ENCODE data around the gene ALG3. TPM values are rescaled to one million over a fixed set of nuclear protein-coding genes. Genes with fewer than 3 reads are reported as not detected.

The ALG3 gene
- total and polyA plus RNA-seq, 2 of the 4 experiments (the other 2 are of a cell fraction) = 19.5 to 52.6 TPM

GRCh38 chr3:184236636-184237035 is 12.1 kb downstream of the ALG3 start:
- no peak for DNase-seq
- intact Hi-C loops (cut with micrococcal nuclease) = no loop called here
- TF ChIP-seq FOS (IDR thresholded peaks at IDR 0.05; ENCODE audit: low read depth, low read length) = no peak

More at GRCh38 chr3:184236636-184237035, 12.1 kb downstream of the ALG3 start:
- no peak overlapping the region for H2BK5ac ChIP-seq (ENCODE audit: low read depth, low read length, poor library complexity, severe bottlenecking)
- H3K9me3 ChIP-seq (ENCODE audit: control insufficient read depth, insufficient read depth, low read length) = no peaks in the 10 kb centered on the region
- no peaks in the 10 kb centered on the region for H3K36me3 ChIP-seq (ENCODE audit: control insufficient read depth, insufficient read depth, low read length)
- no TSS peak for BruUV-seq (replicated peaks)
- no peak overlapping the region for H3K9ac ChIP-seq (ENCODE audit: low read depth, low read length)
- peak overlapping the region; percentile 9 for H2AFZ ChIP-seq (replicated peaks; ENCODE audit: low read length, poor library complexity)
- no peak overlapping the region for H2AK9ac ChIP-seq (replicated peaks; ENCODE audit: low read depth, low read length, poor library complexity)
- H3K14ac ChIP-seq (replicated peaks; ENCODE audit: low read depth, low read length) = no peak overlapping the region
- no peak overlapping the region for H3K27ac ChIP-seq (ENCODE audit: insufficient read depth, low read length)
- POLR2A ChIA-PET (ENCODE audit: unreplicated experiment) = no interaction called here
- no peaks in the 10 kb centered on the region for H3K79me1 ChIP-seq (ENCODE audit: low read depth in 1 of 2, low read length in 2 of 2)
- no peak overlapping the region for H3K4me3 ChIP-seq (ENCODE audit: insufficient read depth, low read depth, low read length)
- H2AK5ac ChIP-seq (ENCODE audit: low read depth, low read length) = no peak overlapping the region
- dilution Hi-C loops (cut with HindIII; ENCODE audit: low sequenced_read_pairs, unreplicated experiment) = no loop called here
- peaks cover 6% of the 10 kb centered on the region for H4K20me1 ChIP-seq (ENCODE audit: insufficient read depth, low read length)
- no CpG with 5 or more reads among the region's 3 CpGs for WGBS, 2 experiments (ENCODE audit: extremely low coverage in 2 of 2, insufficient read length in 1 of 2)
- H3K18ac ChIP-seq (ENCODE audit: low read depth, low read length) = no peak overlapping the region
- H4K91ac ChIP-seq (ENCODE audit: insufficient read depth, low read depth, low read length) = no peak overlapping the region
- H2BK15ac ChIP-seq (ENCODE audit: low read depth, low read length) = no peak overlapping the region
- H3K23ac ChIP-seq (ENCODE audit: low read depth, low read length) = no peak overlapping the region
- no peak overlapping the region for H3K4me2 ChIP-seq (ENCODE audit: low read depth, low read length)
- in situ Hi-C loops (cut with MboI; ENCODE audit: low sequenced_read_pairs) = no loop called here
- no peak overlapping the region for H2BK120ac ChIP-seq (ENCODE audit: low read depth, low read length)
- H4K8ac ChIP-seq (ENCODE audit: low read depth in 2 of 2, low read length in 2 of 2) = no peak overlapping the region
- H3K56ac ChIP-seq (ENCODE audit: extremely low read depth, insufficient read depth, low read length) = no peak overlapping the region
- no peak overlapping the region for H2BK20ac ChIP-seq (ENCODE audit: low read depth, low read length)
- ATAC-seq (ENCODE audit: low read depth) = no peak
- no peak overlapping the region for H4K5ac ChIP-seq (ENCODE audit: low read depth, low read length)
- H3K4me1 ChIP-seq (ENCODE audit: control insufficient read depth, insufficient read depth, low read length) = no peaks in the 10 kb centered on the region
- peaks cover 30% of the 10 kb centered on the region for H3K27me3 ChIP-seq (ENCODE audit: control insufficient read depth, insufficient read depth, low read length)
- no peak overlapping the region for H3K4ac ChIP-seq (ENCODE audit: low read depth, low read length)
- CTCF ChIA-PET = no interaction called here
- H3K9me1 ChIP-seq (ENCODE audit: insufficient read depth, low read length) = 0 out of 2 replicates have a peak, but pooled peaks cover 3% of the 10 kb centered on the region
